T-helper 9 cell (primary cell): Measurements from ENCODE around the gene TSHZ1.

Experiments used
- DNase-seq: peaks from one replicate; pipeline ENCODE4 v3.0.0-alpha.2; 2020

TSHZ1 gene

DNA sequence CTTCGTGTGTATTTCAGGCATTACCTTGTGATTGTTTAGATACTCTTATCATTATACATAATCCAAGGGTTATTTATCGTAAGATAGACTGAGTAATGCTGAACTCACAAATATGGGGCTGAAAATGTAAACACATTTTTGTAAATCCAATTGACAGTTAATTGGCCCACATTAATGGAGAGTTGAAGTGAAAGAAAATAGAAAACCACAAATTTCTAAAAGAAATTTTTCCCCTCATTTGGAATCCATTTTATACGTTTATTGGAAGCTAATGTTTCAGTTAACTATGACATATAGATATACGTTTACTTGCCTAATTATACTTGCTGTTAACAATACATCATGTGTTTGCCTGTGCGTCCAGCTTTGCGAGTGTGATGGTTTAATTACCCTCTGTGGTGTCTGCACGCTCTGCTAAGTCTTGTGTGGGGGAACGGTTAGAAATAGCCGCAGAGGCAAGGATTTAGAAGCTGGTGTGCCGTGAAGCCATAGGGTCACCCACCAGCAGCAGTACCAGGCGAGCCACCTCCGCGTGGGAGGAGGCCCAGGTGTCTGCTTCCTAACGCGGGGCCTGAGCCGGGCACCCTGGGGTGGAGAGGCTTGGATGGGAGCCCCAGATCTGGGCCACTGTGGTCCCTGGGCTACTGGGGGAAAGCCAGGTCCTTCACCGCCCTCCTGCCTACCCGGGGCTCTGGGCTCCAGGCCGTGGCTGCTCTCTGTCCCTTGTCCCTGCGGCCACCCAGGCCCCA lies 38.0 kb downstream of the TSHZ1 start:
- DNase-seq = no peak

- DNase-seq = no peak
These were observed 38.5 kb downstream of the TSHZ1 start for GRCh38 chr18:75249175-75249518.

DNA sequence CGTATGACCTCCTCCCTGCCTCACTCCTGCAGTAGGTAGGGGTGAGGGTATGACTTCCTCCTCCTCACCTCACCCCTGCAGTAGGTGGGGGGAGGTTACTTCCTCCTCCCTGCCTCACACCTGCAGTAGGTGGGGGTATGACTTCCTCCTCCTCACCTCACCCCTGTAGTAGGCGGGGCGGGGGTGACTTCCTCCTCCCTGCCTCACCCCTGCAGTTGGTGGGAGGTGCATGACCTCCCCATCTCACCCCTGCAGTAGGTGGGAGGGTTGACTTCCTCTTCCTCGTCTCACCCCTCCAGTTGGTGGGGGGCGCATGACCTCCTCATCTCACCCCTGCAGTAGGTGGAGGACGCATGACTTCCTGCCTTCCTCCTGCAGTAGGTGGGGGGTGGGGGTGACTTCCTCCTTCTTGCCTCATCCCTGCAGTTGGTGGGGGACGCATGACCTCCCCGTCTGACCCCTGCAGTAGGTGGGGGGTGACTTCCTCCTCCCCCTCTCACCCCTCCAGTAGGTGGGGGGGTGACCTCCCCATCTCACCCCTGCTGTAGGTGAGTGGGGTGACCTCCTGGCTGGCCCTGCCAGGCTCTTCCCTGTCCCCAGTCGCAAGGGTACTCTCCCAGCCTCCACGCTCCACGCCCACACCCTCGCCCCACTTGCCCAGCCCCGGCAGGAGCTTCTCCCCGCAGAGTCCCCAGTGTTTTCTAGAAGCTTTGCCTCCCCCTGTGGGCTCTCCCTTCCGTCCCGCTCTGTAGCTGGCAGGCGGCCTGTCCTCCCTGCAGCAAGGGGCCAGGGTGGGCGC lies 39.3 kb downstream of the TSHZ1 start:
- DNase-seq = no peak

GRCh38 chr18:75250471-75250821 lies 39.8 kb downstream of the TSHZ1 start:
- DNase-seq = no peak

DNA sequence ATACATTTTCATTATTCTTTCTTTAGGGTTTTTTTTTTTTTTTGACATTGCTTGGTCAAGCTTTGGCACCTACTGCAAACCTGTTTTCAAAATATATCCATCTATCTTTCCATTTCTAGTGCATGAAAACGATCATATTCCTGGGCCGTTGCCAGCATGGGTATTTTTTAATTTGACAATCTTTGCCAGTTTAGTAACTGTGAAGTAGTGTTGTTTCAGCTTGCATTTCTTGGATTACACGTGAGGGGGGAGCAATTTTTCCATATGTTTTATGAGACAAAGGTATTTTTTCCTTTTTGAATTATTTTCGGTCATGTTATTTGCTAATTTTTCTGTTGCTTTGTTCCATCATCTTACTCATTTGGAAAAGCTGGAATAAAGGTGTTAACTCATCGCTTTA lies 40.9 kb downstream of the TSHZ1 start:
- DNase-seq = no peak

DNA sequence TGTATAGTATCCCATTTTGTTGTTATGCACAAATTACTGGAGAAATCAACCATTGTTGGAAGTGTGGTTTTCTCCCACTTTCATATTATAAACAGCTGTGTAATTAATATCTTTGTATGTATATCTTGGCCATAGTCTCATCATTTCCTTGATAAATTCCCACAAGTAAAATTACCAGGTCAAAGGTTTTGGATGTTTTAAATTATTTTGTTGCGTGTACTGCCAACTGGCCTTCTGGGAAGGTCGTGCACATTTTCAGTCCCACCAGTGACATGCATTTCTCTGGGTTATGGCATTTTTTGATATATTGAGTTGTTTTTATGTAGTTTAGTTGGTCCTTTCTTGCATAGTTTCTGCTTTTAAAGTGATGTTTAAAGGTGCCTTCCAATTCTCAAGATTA lies 41.5 kb downstream of the TSHZ1 start:
- DNase-seq = no peak

GRCh38 chr18:75253043-75253442 lies 42.4 kb downstream of the TSHZ1 start:
- DNase-seq = no peak

- DNase-seq = no peak
These were observed 43.2 kb downstream of the TSHZ1 start for GRCh38 chr18:75253784-75254183.

DNA sequence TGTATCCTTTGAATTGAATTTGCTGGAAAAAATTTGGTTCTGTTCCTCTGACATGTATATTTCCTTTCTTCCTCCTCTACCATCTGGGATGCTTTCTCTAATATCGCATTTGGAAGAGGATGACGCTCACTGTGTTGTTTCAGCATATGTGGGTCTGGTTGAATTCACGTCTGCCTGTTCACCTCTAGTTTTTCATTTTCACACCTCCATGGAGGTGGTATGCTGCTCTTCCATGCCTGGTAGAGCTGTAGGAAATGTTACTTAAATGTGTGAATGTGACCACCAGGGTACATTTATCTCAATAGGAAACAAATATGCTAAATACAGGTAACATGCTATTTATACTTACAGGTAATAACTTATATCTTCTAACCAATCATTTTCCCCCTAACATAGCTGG lies 44.5 kb downstream of the TSHZ1 start:
- no peak for DNase-seq

- no peak for DNase-seq
These were observed 45.8 kb downstream of the TSHZ1 start for GRCh38 chr18:75256376-75256775.

- no peak for DNase-seq
These were observed 47.0 kb downstream of the TSHZ1 start for GRCh38 chr18:75257605-75258004.

DNA sequence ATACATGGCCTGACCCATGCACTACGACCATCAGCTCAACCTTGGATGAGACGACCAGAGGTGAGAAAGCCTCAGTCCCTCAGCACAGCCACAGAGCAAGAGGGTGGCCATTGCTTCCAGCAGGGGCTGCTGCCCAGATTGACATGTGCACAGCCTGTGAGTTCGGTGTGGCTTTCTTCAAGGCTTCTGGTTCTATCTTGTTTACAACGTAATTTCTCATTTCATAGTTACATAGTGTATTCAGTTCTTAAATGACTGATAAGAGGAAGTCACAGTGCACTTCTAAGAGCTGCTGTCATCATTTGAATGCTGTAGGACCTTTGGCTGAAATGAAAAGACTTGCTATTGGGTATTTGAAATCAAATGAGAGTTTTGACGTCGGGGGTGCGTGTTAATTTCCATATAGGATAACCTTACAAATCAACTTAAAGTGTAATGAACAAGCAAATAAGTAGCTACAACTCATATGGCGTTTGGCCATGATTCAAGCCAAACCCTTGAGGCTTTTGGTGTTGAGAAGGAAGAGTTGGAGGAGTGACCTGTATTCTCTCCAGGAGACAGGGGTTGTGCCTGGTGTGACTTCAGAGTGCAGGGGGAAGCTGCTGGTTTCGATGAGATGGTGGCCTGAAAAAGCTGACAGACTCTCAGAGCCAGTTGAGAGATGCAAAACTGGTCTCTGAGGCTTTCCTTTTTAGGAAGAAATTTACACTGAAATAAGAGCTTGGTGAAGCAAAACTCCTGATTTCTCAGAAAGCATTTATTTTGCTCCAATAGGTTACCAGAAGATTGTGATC lies 51.0 kb downstream of the TSHZ1 start:
- DNase-seq = no peak

DNA sequence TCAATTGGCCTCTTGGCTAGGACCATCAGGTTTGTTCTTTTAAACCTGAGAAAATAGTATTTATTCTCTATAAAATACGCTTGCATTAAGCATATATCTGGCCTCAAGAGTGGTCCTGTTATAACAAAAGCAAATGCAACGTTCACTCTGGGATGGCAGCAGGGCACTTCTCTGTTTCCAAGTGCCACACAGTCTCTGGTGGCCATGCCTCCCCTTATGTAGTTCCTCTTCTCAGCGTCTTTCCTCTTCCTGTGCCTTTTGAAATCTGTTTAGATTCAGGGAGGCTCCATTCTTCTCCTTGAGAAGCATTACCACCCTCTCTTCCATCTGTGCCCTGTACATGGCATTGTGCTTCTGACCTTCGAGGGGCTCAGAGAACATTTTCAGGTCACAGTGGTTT lies 51.9 kb downstream of the TSHZ1 start:
- DNase-seq = no peak

GRCh38 chr18:75264195-75264594 lies 53.6 kb downstream of the TSHZ1 start:
- DNase-seq = no peak

- DNase-seq = no peak
These were observed 54.5 kb downstream of the TSHZ1 start for GRCh38 chr18:75264926-75265597.

DNA sequence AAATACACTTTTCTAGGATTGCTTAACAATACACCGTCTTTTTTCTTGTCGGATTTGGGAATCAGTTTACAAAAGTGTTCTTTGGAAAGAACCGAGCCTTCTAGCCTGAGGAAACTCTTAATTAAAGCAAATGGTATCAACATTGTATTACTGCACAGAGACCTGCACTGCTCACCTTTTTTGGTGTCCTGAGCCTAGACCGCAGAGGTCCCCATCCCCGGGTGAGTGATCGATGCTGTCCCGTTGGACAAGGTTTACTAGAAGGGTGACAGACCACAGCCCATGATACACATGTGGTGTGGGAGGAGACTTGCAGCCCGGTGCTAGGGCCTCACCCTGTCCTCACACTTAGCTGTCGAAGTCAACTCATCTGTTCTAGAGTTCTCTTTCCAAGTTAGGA lies 55.3 kb downstream of the TSHZ1 start:
- no peak for DNase-seq

DNA sequence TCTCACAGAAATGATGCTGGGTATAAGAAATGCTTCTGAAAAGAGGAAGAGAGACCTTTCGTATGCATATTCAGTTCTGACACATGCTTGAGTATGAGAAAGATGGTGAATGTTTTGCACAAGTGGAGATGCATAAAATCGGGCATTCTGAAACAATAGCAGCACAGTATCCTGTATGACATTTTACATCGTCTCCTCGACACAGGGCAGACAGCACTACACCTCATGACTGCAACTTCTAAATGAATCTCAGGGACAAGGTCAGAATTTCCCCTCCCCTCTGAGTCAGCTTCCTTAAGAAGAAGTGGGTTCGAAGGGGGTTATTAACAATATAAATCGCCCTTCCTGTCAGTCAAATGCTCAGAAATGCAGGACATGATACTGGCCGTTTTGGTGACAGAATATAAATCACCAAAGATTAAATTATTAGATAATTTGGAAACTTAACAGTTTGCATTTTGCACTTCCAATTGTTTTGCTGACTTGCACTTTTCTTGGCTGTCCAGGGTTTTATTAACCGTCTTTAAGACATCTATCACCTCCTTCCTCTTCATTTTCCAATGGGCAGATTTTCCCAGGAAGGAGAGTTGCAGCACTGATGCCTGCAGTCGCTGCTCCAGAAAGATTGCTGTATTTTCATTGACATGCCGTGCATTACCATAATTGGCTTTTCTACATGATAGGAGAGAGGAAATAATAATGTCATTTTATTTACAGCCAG lies 57.2 kb downstream of the TSHZ1 start:
- DNase-seq = no peak

- DNase-seq = no peak
These were observed 57.7 kb downstream of the TSHZ1 start for GRCh38 chr18:75268364-75268646.

DNA sequence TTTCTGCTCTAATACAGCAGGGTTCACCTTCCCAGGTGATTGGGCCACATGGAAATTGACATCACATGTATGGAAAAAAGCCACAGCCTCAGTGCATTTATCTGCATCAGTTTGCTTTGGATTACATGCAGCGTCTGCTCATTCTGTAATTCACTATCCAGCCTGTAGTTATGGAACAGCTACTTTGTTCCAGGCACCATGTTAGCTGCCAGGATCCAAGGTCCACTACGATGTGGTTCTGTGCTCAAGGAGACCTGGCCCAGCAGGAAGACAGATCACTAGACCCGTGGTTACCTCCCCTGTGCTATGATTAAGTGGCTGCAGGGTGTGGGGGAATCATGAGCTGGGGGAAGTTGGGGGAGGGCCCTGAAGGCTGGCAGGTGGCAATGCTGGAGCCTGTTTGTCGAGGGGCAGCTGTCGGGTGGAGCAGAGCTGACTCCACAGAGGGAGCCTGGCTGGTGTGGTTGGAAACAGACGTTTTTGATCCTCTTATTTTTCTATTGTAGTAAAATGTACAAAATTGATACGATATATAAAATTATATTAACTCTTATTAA lies 58.6 kb downstream of the TSHZ1 start:
- DNase-seq = no peak

DNA sequence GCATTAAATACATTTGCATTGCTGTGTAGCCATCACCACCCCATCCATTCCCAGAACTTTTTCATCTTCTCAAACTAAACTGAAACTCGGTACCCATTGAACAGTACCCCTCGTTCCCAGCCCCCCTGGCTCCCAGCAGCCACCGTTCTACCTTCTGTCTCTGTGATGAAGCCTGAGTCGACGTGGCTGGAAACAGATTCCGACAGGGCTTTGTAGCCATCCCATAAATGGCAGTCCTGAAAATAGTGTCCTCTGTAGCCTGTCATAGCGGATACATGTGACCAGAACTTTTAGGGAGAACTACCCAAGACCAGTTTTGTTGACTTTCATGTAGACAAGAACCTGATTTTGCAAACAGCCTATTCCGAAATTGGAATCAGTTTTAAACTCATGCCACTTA lies 59.1 kb downstream of the TSHZ1 start:
- DNase-seq = no peak

GRCh38 chr18:75271952-75272351 lies 61.4 kb downstream of the TSHZ1 start:
- no peak for DNase-seq

DNA sequence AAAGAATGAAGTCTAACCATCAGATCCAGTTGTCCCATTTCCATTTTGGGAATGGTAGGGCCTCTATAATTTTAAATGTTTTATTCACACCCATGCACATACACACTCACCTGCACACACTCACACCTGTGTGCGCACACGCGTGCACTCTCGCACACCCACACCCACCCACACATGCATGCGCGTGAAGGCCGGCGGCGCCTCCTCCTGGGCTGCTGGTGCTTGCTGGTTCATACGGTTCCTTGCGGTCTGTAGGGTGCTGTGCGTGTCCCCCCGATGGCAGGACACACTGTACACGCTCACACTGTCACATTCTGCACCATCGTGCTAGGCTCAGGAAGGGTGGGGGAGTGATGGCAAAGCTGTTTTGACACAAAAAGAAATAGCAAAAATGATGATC lies 63.2 kb downstream of the TSHZ1 start:
- no peak for DNase-seq

- DNase-seq = no peak
These were observed 64.6 kb downstream of the TSHZ1 start for GRCh38 chr18:75275226-75275625.
